Endothelial cell (in vitro differentiated cells): ENCODE data around the gene PDE4B. TPM values are rescaled to one million over a fixed set of nuclear protein-coding genes. Genes with fewer than 3 reads are reported as not detected.

Source experiments
- DNase-seq: peaks from one replicate; pipeline ENCODE4 v3.0.0; 2021; ENCODE audit warnings: low spot score
- H3K27ac Mint-ChIP-seq: one replicate; pipeline ENCODE4 v1.8.0; 2021; ENCODE audit warnings: mixed read lengths, inconsistent platforms; ENCODE audit not compliant: unreplicated experiment
- H3K27me3 Mint-ChIP-seq: one replicate; pipeline ENCODE4 v1.8.0; 2021; ENCODE audit warnings: mild to moderate bottlenecking, moderate library complexity, mixed read lengths, inconsistent platforms; ENCODE audit not compliant: unreplicated experiment
- H3K36me3 Mint-ChIP-seq: one replicate; pipeline ENCODE4 v1.8.0; 2021; ENCODE audit warnings: mild to moderate bottlenecking, low read depth, mixed read lengths, inconsistent platforms; ENCODE audit not compliant: unreplicated experiment
- H3K4me1 Mint-ChIP-seq: one replicate; pipeline ENCODE4 v1.8.0; 2021; ENCODE audit warnings: mild to moderate bottlenecking, mixed read lengths, inconsistent platforms; ENCODE audit not compliant: unreplicated experiment
- H3K4me3 Mint-ChIP-seq: one replicate; pipeline ENCODE4 v1.8.0; 2021; ENCODE audit warnings: mild to moderate bottlenecking, mixed read lengths, inconsistent platforms; ENCODE audit not compliant: unreplicated experiment
- H3K9me3 Mint-ChIP-seq: one replicate; pipeline ENCODE4 v1.8.0; 2021; ENCODE audit warnings: mixed read lengths, inconsistent platforms; ENCODE audit not compliant: unreplicated experiment
- CTCF ChIP-seq: fragments of 200-600 bp; sonication (generic); IDR thresholded peaks from one replicate; pipeline ENCODE4 v1.5.0; 2021; ENCODE audit warnings: antibody characterized with exemption; ENCODE audit not compliant: unreplicated experiment
- total RNA-seq: library from RNA; stranded (reverse); fragmentation: NEBNext Ultra II Directional; extraction: Animal tissue kit (Norgen Biotek cat#: 25700); gene quantifications from one replicate; pipeline ENCODE4 v1.2.1, GENCODE V29; 2021; ENCODE audit not compliant: unreplicated experiment

Gene PDE4B
- total RNA-seq, 1 donor from 2014 or later: 45.6 TPM

- H3K27me3 Mint-ChIP-seq: peaks cover 5% of the 10 kb centered on the region
- no peak overlapping the region for H3K4me3 Mint-ChIP-seq
- no peak for TF ChIP-seq CTCF
- H3K36me3 Mint-ChIP-seq: no peaks in the 10 kb centered on the region
- H3K4me1 Mint-ChIP-seq: no peaks in the 10 kb centered on the region
- no peak for DNase-seq
- H3K9me3 Mint-ChIP-seq: no peaks in the 10 kb centered on the region
- no peak overlapping the region for H3K27ac Mint-ChIP-seq
Measured at GRCh38 chr1:65995336-65995735, 202.6 kb downstream of the PDE4B start.

DNA sequence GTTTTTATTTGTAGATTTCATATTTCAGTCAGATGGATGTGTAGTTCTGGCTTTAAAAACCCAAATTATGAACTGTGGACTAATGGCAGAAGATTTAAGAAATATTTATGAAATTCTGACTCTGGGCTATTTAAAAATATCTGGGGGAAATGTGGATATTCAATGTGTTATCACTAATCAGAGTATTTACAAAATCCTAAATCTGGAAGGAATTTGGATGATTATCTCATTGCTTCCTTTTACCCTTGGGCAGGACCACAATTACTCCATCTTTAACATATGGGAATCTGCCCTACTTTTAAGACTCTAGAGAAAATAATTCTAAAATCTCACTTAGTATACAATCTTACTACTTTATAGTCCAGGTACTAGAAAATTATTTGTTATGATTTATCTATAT is 203.2 kb downstream of the PDE4B start:
- Mint-ChIP-seq H3K4me3 (no peak overlapping the region), H3K27ac (no peak overlapping the region), H3K36me3 (no peaks in the 10 kb centered on the region), H3K4me1 (no peaks in the 10 kb centered on the region), H3K27me3 (peaks cover 5% of the 10 kb centered on the region), H3K9me3 (no peaks in the 10 kb centered on the region)
- TF ChIP-seq CTCF: no peak
- DNase-seq: no peak

GRCh38 chr1:65997693-65998092 is 205.0 kb downstream of the PDE4B start:
- no peak overlapping the region for H3K27ac Mint-ChIP-seq
- no peak for DNase-seq
- no peaks in the 10 kb centered on the region for H3K36me3 Mint-ChIP-seq
- H3K27me3 Mint-ChIP-seq: peaks cover 2% of the 10 kb centered on the region
- no peak overlapping the region for H3K4me3 Mint-ChIP-seq
- H3K9me3 Mint-ChIP-seq: no peaks in the 10 kb centered on the region
- no peaks in the 10 kb centered on the region for H3K4me1 Mint-ChIP-seq
- TF ChIP-seq CTCF: no peak

DNA sequence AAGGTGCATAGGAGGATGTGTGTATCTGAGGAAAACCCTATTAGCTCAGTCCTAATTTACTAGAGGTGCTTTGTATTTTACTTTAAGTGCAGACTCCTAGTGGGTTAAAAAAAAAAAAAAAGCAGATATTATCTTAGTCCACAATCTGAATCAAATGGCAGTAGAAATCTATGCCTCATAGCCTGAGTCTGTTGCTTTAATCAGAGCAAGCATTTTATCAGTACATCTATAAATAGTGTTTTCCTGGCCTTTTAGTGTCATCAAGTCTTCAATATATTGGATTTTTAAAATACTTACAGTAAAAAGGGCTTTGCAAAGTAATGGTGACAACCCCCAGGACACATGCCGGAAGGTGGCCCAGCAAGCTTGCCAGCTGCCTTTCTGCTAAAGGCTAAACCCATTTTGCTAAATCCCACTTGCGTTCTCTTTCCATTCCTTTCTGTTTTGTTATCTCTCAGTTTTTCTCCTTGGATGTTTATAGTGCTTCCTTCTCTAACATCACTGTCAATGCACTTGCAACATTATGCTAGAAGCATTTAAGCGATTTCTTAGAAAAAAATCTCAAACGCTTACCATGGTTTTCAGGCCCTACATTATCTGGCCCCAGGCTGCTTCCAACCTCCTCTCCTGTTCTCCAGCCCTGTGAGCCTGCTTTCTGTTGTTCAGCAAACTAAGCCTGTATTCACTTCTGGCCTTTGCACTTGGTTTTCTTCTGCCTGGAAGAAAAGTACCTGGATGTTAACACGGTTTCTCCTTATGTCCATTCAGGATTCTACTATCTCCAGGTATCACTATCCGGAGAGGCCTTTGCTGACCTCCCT is 206.3 kb downstream of the PDE4B start:
- Mint-ChIP-seq H3K27ac (no peak overlapping the region), H3K36me3 (no peaks in the 10 kb centered on the region), H3K27me3 (peaks cover 2% of the 10 kb centered on the region), H3K4me3 (no peak overlapping the region), H3K9me3 (no peaks in the 10 kb centered on the region), H3K4me1 (no peaks in the 10 kb centered on the region)
- no peak for TF ChIP-seq CTCF
- DNase-seq: no peak

- Mint-ChIP-seq H3K27ac (no peak overlapping the region), H3K4me3 (no peak overlapping the region), H3K9me3 (no peaks in the 10 kb centered on the region), H3K4me1 (no peaks in the 10 kb centered on the region), H3K36me3 (no peaks in the 10 kb centered on the region), H3K27me3 (peaks cover 2% of the 10 kb centered on the region)
- TF ChIP-seq CTCF: no peak
- no peak for DNase-seq
Measured at GRCh38 chr1:66000033-66000637, 207.4 kb downstream of the PDE4B start.
